Measurements from ENCODE around the gene VN1R5.

DNA sequence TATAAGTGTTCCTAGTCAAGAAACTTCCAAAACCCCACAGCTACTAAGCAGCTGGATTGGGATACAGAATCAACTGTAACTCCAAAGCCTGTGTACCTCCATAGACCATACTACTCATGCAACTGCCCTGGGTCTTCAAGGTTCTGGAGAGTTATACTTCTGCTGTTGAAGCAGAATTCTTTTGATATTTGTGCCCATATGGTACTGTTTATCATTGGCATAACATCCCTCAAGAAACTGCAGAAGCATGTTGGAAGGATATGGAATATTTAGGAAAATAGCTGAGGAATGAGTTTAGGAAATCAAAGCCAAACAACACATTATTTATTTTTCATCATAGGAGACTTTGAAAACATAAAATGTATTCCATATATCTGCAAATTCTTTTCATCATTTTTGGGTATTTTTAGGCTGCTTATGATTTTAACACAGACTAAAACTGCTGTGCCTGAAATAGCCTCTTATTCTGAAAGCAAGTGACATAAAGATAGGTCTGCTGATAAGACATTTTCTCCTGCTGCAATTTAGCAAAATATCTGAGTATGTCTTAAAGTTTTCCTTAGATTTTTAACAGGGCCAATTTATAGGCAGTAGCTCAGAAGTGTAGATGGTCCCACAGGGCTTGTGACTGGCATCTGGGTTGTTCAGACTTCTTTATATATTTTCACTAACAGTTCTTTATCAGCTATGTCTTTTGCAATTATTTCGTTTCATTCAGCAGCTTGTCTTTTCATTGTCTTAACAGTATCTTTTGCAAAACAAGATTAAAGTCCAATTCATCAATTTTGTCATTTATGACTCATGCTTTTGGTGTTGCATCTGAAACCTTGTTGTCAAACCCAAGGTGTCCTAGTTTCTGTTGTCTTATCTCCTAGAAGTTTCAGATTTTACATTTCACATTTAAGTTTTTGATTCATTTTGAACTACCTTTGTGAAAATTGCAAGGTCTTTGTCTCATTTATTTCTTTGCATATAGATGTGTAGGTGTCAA lies 43.0 kb upstream of the VN1R5 start:
- TF ChIP-seq YY1 (tag by site-specific recombination; IDR thresholded peaks at IDR 0.05) (no peak), ZNF792 (tag by site-specific recombination; IDR thresholded peaks at IDR 0.05) (no peak), ZNF174 (tag by site-specific recombination; IDR thresholded peaks at IDR 0.05) (no peak), ZNF785 (tag by site-specific recombination; IDR thresholded peaks at IDR 0.05) (no peak), ZNF530 (tag by site-specific recombination; IDR thresholded peaks at IDR 0.05; ENCODE audit: low read depth) (no peak), SCRT2 (tag by site-specific recombination; IDR thresholded peaks at IDR 0.05) (no peak), ZNF214 (tag by site-specific recombination; IDR thresholded peaks at IDR 0.05; ENCODE audit: borderline replicate concordance) (no peak)
- TF ChIP-seq, protein P1, sequence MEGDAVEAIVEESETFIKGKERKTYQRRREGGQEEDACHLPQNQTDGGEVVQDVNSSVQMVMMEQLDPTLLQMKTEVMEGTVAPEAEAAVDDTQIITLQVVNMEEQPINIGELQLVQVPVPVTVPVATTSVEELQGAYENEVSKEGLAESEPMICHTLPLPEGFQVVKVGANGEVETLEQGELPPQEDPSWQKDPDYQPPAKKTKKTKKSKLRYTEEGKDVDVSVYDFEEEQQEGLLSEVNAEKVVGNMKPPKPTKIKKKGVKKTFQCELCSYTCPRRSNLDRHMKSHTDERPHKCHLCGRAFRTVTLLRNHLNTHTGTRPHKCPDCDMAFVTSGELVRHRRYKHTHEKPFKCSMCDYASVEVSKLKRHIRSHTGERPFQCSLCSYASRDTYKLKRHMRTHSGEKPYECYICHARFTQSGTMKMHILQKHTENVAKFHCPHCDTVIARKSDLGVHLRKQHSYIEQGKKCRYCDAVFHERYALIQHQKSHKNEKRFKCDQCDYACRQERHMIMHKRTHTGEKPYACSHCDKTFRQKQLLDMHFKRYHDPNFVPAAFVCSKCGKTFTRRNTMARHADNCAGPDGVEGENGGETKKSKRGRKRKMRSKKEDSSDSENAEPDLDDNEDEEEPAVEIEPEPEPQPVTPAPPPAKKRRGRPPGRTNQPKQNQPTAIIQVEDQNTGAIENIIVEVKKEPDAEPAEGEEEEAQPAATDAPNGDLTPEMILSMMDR (tag by site-specific recombination; IDR thresholded peaks at IDR 0.05): no peak
- TF ChIP-seq, protein P2, sequence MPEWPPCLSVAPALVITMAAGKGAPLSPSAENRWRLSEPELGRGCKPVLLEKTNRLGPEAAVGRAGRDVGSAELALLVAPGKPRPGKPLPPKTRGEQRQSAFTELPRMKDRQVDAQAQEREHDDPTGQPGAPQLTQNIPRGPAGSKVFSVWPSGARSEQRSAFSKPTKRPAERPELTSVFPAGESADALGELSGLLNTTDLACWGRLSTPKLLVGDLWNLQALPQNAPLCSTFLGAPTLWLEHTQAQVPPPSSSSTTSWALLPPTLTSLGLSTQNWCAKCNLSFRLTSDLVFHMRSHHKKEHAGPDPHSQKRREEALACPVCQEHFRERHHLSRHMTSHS (tag by site-specific recombination; IDR thresholded peaks at IDR 0.05): no peak
- TF ChIP-seq, protein P3, sequence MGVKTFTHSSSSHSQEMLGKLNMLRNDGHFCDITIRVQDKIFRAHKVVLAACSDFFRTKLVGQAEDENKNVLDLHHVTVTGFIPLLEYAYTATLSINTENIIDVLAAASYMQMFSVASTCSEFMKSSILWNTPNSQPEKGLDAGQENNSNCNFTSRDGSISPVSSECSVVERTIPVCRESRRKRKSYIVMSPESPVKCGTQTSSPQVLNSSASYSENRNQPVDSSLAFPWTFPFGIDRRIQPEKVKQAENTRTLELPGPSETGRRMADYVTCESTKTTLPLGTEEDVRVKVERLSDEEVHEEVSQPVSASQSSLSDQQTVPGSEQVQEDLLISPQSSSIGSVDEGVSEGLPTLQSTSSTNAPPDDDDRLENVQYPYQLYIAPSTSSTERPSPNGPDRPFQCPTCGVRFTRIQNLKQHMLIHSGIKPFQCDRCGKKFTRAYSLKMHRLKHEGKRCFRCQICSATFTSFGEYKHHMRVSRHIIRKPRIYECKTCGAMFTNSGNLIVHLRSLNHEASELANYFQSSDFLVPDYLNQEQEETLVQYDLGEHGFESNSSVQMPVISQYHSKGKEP (tag by site-specific recombination; IDR thresholded peaks at IDR 0.05): no peak
- TF ChIP-seq, protein P4, sequence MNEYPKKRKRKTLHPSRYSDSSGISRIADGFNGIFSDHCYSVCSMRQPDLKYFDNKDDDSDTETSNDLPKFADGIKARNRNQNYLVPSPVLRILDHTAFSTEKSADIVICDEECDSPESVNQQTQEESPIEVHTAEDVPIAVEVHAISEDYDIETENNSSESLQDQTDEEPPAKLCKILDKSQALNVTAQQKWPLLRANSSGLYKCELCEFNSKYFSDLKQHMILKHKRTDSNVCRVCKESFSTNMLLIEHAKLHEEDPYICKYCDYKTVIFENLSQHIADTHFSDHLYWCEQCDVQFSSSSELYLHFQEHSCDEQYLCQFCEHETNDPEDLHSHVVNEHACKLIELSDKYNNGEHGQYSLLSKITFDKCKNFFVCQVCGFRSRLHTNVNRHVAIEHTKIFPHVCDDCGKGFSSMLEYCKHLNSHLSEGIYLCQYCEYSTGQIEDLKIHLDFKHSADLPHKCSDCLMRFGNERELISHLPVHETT (tag by site-specific recombination; IDR thresholded peaks at IDR 0.05): no peak

Measured in HEK293 (cell line).